Retinal pigment epithelial cell (primary cell): ENCODE measurements around the gene KHDC3L.

ENCODE experiments used
- DNase-seq: peaks from one replicate; pipeline ENCODE4 v3.0.0-alpha.2; 2010; ENCODE audit warnings: low read depth
- H3K4me3 ChIP-seq: 2 replicates; pipeline ENCODE4 v1.5.1; 2011; ENCODE audit warnings: mild to moderate bottlenecking, low read length, control low read depth, moderate library complexity
- TF ChIP-seq, protein P1 (sequence below): conservative IDR thresholded peaks from 2 replicates; pipeline ENCODE4 v1.5.1; 2011; ENCODE audit warnings: low read depth, low read length, control low read depth, inconsistent platforms

KHDC3L gene

GRCh38 chr6:73394577-73395354, 32.3 kb downstream of the KHDC3L start, which contains the start of gene DDX43:
DDX43 (plus strand) TSS chr6:73394828; CDS start chr6:73394906, 78 bp downstream.
- H3K4me3 ChIP-seq: peak within 1 kb of the TSS; percentile 8
- DNase-seq: no peak
- TF ChIP-seq, protein P1, sequence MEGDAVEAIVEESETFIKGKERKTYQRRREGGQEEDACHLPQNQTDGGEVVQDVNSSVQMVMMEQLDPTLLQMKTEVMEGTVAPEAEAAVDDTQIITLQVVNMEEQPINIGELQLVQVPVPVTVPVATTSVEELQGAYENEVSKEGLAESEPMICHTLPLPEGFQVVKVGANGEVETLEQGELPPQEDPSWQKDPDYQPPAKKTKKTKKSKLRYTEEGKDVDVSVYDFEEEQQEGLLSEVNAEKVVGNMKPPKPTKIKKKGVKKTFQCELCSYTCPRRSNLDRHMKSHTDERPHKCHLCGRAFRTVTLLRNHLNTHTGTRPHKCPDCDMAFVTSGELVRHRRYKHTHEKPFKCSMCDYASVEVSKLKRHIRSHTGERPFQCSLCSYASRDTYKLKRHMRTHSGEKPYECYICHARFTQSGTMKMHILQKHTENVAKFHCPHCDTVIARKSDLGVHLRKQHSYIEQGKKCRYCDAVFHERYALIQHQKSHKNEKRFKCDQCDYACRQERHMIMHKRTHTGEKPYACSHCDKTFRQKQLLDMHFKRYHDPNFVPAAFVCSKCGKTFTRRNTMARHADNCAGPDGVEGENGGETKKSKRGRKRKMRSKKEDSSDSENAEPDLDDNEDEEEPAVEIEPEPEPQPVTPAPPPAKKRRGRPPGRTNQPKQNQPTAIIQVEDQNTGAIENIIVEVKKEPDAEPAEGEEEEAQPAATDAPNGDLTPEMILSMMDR: no peak

GRCh38 chr6:73395875-73396274, 33.4 kb downstream of the KHDC3L start:
- DNase-seq: no peak
- no peak overlapping the region for H3K4me3 ChIP-seq
- TF ChIP-seq, protein P1: no peak

GRCh38 chr6:73400656-73401055, 38.2 kb downstream of the KHDC3L start:
- no peak overlapping the region for H3K4me3 ChIP-seq
- no peak for DNase-seq
- TF ChIP-seq, protein P1: no peak

- DNase-seq: no peak
- TF ChIP-seq, protein P1: no peak
- no peak overlapping the region for H3K4me3 ChIP-seq
These were observed 46.9 kb downstream of the KHDC3L start for GRCh38 chr6:73409395-73409794.

- no peak for DNase-seq
- TF ChIP-seq, protein P1: no peak
These were observed 50.6 kb downstream of the KHDC3L start for GRCh38 chr6:73413102-73413501.

More at GRCh38 chr6:73413102-73413501, 50.6 kb downstream of the KHDC3L start:
- H3K4me3 ChIP-seq: no peak overlapping the region
